DND-41 (cell line): ENCODE measurements around the gene FOXJ3.

Experiments used
- CTCF ChIP-seq: IDR thresholded peaks from 2 replicates; pipeline ENCODE4 v1.5.1; 2012; ENCODE audit warnings: borderline replicate concordance, low read length, moderate library complexity, mild to moderate bottlenecking; ENCODE audit not compliant: poor library complexity, severe bottlenecking; ENCODE audit errors: extremely low read depth
- EZH2 ChIP-seq: IDR thresholded peaks from 3 replicates; pipeline ENCODE4 v1.6.1; 2012; ENCODE audit warnings: borderline replicate concordance, low read depth, mild to moderate bottlenecking, moderate library complexity, low read length, inconsistent platforms; ENCODE audit not compliant: severe bottlenecking

GRCh38 chr1:42133390-42133789, 201.6 kb downstream of the FOXJ3 start:
- TF ChIP-seq CTCF (no peak), EZH2 (no peak)
